Stimulated activated naive CD8-positive, alpha-beta T cell treated with anti-CD3 and anti-CD28 coated beads, Interleukin-15, Interleukin-2, amounts not matched to agents 100 ng/mL and 50 ng/mL, for 24 hours (primary cell): Measurements from ENCODE around the gene HCFC1.

Experiments used
- H3K27ac Mint-ChIP-seq: one replicate; pipeline ENCODE4 v1.8.0; 2021; ENCODE audit warnings: mild to moderate bottlenecking, mixed read lengths
- H3K27me3 Mint-ChIP-seq: one replicate; pipeline ENCODE4 v1.8.0; 2021; ENCODE audit warnings: mixed read lengths
- H3K36me3 Mint-ChIP-seq: one replicate; pipeline ENCODE4 v1.8.0; 2021; ENCODE audit warnings: low read depth, mixed read lengths
- H3K4me1 Mint-ChIP-seq: one replicate; pipeline ENCODE4 v1.8.0; 2021; ENCODE audit warnings: low read depth, mixed read lengths
- H3K4me3 Mint-ChIP-seq: one replicate; pipeline ENCODE4 v1.8.0; 2021; ENCODE audit warnings: mild to moderate bottlenecking, mixed read lengths
- H3K9me3 Mint-ChIP-seq: one replicate; pipeline ENCODE4 v1.8.0; 2021; ENCODE audit warnings: mixed read lengths

Gene HCFC1

GRCh38 chrX:153925387-153925738, 46.3 kb downstream of the HCFC1 start:
- no peaks in the 10 kb centered on the region for H3K9me3 Mint-ChIP-seq
- peaks cover 16% of the 10 kb centered on the region for H3K36me3 Mint-ChIP-seq
- H3K4me1 Mint-ChIP-seq = peaks cover 26% of the 10 kb centered on the region
- no peaks in the 10 kb centered on the region for H3K27me3 Mint-ChIP-seq
- H3K4me3 Mint-ChIP-seq = peak overlapping the region; percentile 93
- H3K27ac Mint-ChIP-seq = peak overlapping the region; percentile 97

- H3K9me3 Mint-ChIP-seq = no peaks in the 10 kb centered on the region
- H3K4me3 Mint-ChIP-seq = peak overlapping the region; percentile 93
- H3K4me1 Mint-ChIP-seq = peaks cover 24% of the 10 kb centered on the region
- peak overlapping the region; percentile 97 for H3K27ac Mint-ChIP-seq
- no peaks in the 10 kb centered on the region for H3K27me3 Mint-ChIP-seq
- H3K36me3 Mint-ChIP-seq = peaks cover 22% of the 10 kb centered on the region
These were observed 47.3 kb downstream of the HCFC1 start for GRCh38 chrX:153924149-153924861.

- peaks cover 22% of the 10 kb centered on the region for H3K36me3 Mint-ChIP-seq
- H3K9me3 Mint-ChIP-seq = no peaks in the 10 kb centered on the region
- H3K4me1 Mint-ChIP-seq = peaks cover 15% of the 10 kb centered on the region
- H3K27ac Mint-ChIP-seq = peak overlapping the region; percentile 97
- peak overlapping the region; percentile 93 for H3K4me3 Mint-ChIP-seq
- no peaks in the 10 kb centered on the region for H3K27me3 Mint-ChIP-seq
These were observed 48.4 kb downstream of the HCFC1 start for GRCh38 chrX:153922932-153923857.

GRCh38 chrX:153921511-153922446, 49.8 kb downstream of the HCFC1 start:
- Mint-ChIP-seq H3K4me3 (peak overlapping the region; percentile 93), H3K4me1 (peaks cover 15% of the 10 kb centered on the region), H3K27me3 (no peaks in the 10 kb centered on the region), H3K27ac (peak overlapping the region; percentile 97), H3K36me3 (peaks cover 29% of the 10 kb centered on the region), H3K9me3 (no peaks in the 10 kb centered on the region)

- H3K4me3 Mint-ChIP-seq = no peak overlapping the region
- no peaks in the 10 kb centered on the region for H3K27me3 Mint-ChIP-seq
- H3K4me1 Mint-ChIP-seq = peaks cover 15% of the 10 kb centered on the region
- H3K27ac Mint-ChIP-seq = no peak overlapping the region
- no peaks in the 10 kb centered on the region for H3K9me3 Mint-ChIP-seq
- H3K36me3 Mint-ChIP-seq = peaks cover 35% of the 10 kb centered on the region
These were observed 50.5 kb downstream of the HCFC1 start for GRCh38 chrX:153921070-153921469.

- Mint-ChIP-seq H3K9me3 (no peaks in the 10 kb centered on the region), H3K36me3 (peaks cover 39% of the 10 kb centered on the region), H3K27ac (no peak overlapping the region), H3K4me1 (peaks cover 15% of the 10 kb centered on the region), H3K4me3 (no peak overlapping the region), H3K27me3 (no peaks in the 10 kb centered on the region)
These were observed 51.1 kb downstream of the HCFC1 start for GRCh38 chrX:153920546-153920945.

GRCh38 chrX:153919281-153919680, 52.3 kb downstream of the HCFC1 start:
- H3K36me3 Mint-ChIP-seq = peaks cover 38% of the 10 kb centered on the region
- H3K27ac Mint-ChIP-seq = no peak overlapping the region
- H3K9me3 Mint-ChIP-seq = no peaks in the 10 kb centered on the region
- no peaks in the 10 kb centered on the region for H3K27me3 Mint-ChIP-seq
- H3K4me1 Mint-ChIP-seq = peaks cover 15% of the 10 kb centered on the region
- no peak overlapping the region for H3K4me3 Mint-ChIP-seq

GRCh38 chrX:153917869-153918268, 53.7 kb downstream of the HCFC1 start:
- no peaks in the 10 kb centered on the region for H3K9me3 Mint-ChIP-seq
- peaks cover 9% of the 10 kb centered on the region for H3K4me1 Mint-ChIP-seq
- no peak overlapping the region for H3K27ac Mint-ChIP-seq
- H3K4me3 Mint-ChIP-seq = no peak overlapping the region
- H3K36me3 Mint-ChIP-seq = peaks cover 35% of the 10 kb centered on the region
- no peaks in the 10 kb centered on the region for H3K27me3 Mint-ChIP-seq

GRCh38 chrX:153913701-153914100, 57.9 kb downstream of the HCFC1 start:
- Mint-ChIP-seq H3K9me3 (no peaks in the 10 kb centered on the region), H3K4me3 (no peak overlapping the region), H3K27me3 (no peaks in the 10 kb centered on the region), H3K36me3 (peaks cover 31% of the 10 kb centered on the region), H3K4me1 (peaks cover 5% of the 10 kb centered on the region), H3K27ac (no peak overlapping the region)

- Mint-ChIP-seq H3K36me3 (peaks cover 27% of the 10 kb centered on the region), H3K4me1 (peaks cover 5% of the 10 kb centered on the region), H3K27ac (no peak overlapping the region), H3K27me3 (no peaks in the 10 kb centered on the region), H3K4me3 (no peak overlapping the region), H3K9me3 (no peaks in the 10 kb centered on the region)
These were observed 58.4 kb downstream of the HCFC1 start for GRCh38 chrX:153913211-153913610.

GRCh38 chrX:153911798-153912197, 59.8 kb downstream of the HCFC1 start:
- no peak overlapping the region for H3K4me3 Mint-ChIP-seq

GRCh38 chrX:153910446-153910845, 61.2 kb downstream of the HCFC1 start:
- peaks cover 5% of the 10 kb centered on the region for H3K4me1 Mint-ChIP-seq
- no peak overlapping the region for H3K27ac Mint-ChIP-seq
- H3K4me3 Mint-ChIP-seq = no peak overlapping the region
- H3K36me3 Mint-ChIP-seq = peaks cover 9% of the 10 kb centered on the region
- H3K9me3 Mint-ChIP-seq = no peaks in the 10 kb centered on the region
- no peaks in the 10 kb centered on the region for H3K27me3 Mint-ChIP-seq

More at GRCh38 chrX:153911798-153912197, 59.8 kb downstream of the HCFC1 start:
- Mint-ChIP-seq H3K27me3 (no peaks in the 10 kb centered on the region), H3K36me3 (peaks cover 20% of the 10 kb centered on the region), H3K9me3 (no peaks in the 10 kb centered on the region), H3K4me1 (peaks cover 5% of the 10 kb centered on the region), H3K27ac (peak overlapping the region; percentile 61)

GRCh38 chrX:153909980-153910360, 61.6 kb downstream of the HCFC1 start:
- peaks cover 6% of the 10 kb centered on the region for H3K4me1 Mint-ChIP-seq
- H3K9me3 Mint-ChIP-seq = no peaks in the 10 kb centered on the region
- H3K36me3 Mint-ChIP-seq = peaks cover 9% of the 10 kb centered on the region
- no peak overlapping the region for H3K27ac Mint-ChIP-seq
- H3K27me3 Mint-ChIP-seq = no peaks in the 10 kb centered on the region
- H3K4me3 Mint-ChIP-seq = no peak overlapping the region
